Hematopoietic multipotent progenitor cell treated with erythropoietin and hydrocortisone succinate and interleukin-3 and kit ligand, for 17 days (in vitro differentiated cells): ENCODE data around the gene NEGR1.

ENCODE experiments used
- DNase-seq: peaks from one replicate; pipeline ENCODE4 v3.0.0-alpha.2; 2015; ENCODE audit warnings: low spot score

Gene NEGR1

GRCh38 chr1:71462247-71462646 lies 820.1 kb downstream of the NEGR1 start:
- no peak for DNase-seq

GRCh38 chr1:71461416-71461815 lies 820.9 kb downstream of the NEGR1 start:
- DNase-seq, result no peak

- DNase-seq, result no peak
Measured at GRCh38 chr1:71448444-71448843, 833.9 kb downstream of the NEGR1 start.

GRCh38 chr1:71438626-71439025 lies 843.7 kb downstream of the NEGR1 start:
- DNase-seq, result no peak

- DNase-seq, result no peak
Measured at GRCh38 chr1:71435951-71436350, 846.4 kb downstream of the NEGR1 start.

- DNase-seq, result no peak
Measured at GRCh38 chr1:71434240-71434639, 848.1 kb downstream of the NEGR1 start.

GRCh38 chr1:71428029-71428428 lies 854.3 kb downstream of the NEGR1 start:
- DNase-seq, result no peak

GRCh38 chr1:71427066-71427465 lies 855.3 kb downstream of the NEGR1 start:
- no peak for DNase-seq

- DNase-seq, result no peak
Measured at GRCh38 chr1:71424536-71424935, 857.8 kb downstream of the NEGR1 start.

GRCh38 chr1:71422221-71422620 lies 860.1 kb downstream of the NEGR1 start:
- DNase-seq, result no peak

GRCh38 chr1:71417421-71417820 lies 864.9 kb downstream of the NEGR1 start:
- no peak for DNase-seq

GRCh38 chr1:71414179-71414578 lies 868.2 kb downstream of the NEGR1 start:
- no peak for DNase-seq

- DNase-seq, result no peak
Measured at GRCh38 chr1:71413441-71414175, 868.7 kb downstream of the NEGR1 start.

GRCh38 chr1:71400050-71400449 lies 882.3 kb downstream of the NEGR1 start:
- no peak for DNase-seq

- DNase-seq, result no peak
Measured at GRCh38 chr1:71399594-71399993, 882.7 kb downstream of the NEGR1 start.

- DNase-seq, result no peak
Measured at GRCh38 chr1:71393301-71393700, 889.0 kb downstream of the NEGR1 start.

GRCh38 chr1:71390518-71390917 lies 891.8 kb downstream of the NEGR1 start:
- DNase-seq, result no peak

GRCh38 chr1:71377886-71378285 lies 904.5 kb downstream of the NEGR1 start:
- DNase-seq, result no peak

GRCh38 chr1:71372496-71372895 lies 909.8 kb downstream of the NEGR1 start:
- DNase-seq, result no peak

- no peak for DNase-seq
Measured at GRCh38 chr1:71371581-71371980, 910.8 kb downstream of the NEGR1 start.

GRCh38 chr1:71364236-71364635 lies 918.1 kb downstream of the NEGR1 start:
- DNase-seq, result no peak

- no peak for DNase-seq
Measured at GRCh38 chr1:71362691-71363090, 919.6 kb downstream of the NEGR1 start.

GRCh38 chr1:71362076-71362475 lies 920.3 kb downstream of the NEGR1 start:
- DNase-seq, result no peak

GRCh38 chr1:71357708-71358107 lies 924.6 kb downstream of the NEGR1 start:
- DNase-seq, result no peak
